GM12864 (cell line): ENCODE results near the gene ZFPM1.

Experiments
- DNase-seq: peaks from one replicate; pipeline ENCODE4 v3.0.0-alpha.2; 2011; ENCODE audit warnings: low read depth
- H3K4me3 ChIP-seq: 2 replicates; pipeline ENCODE4 v1.5.1; 2011; ENCODE audit warnings: mild to moderate bottlenecking, low read depth, low read length, control low read depth
- TF ChIP-seq, protein P1 (sequence below): IDR thresholded peaks from 2 replicates; pipeline ENCODE4 v1.5.1; 2011; ENCODE audit warnings: low read depth, mild to moderate bottlenecking, moderate library complexity, low read length, control low read depth, inconsistent platforms; ENCODE audit errors: missing control alignments

Gene ZFPM1

DNA sequence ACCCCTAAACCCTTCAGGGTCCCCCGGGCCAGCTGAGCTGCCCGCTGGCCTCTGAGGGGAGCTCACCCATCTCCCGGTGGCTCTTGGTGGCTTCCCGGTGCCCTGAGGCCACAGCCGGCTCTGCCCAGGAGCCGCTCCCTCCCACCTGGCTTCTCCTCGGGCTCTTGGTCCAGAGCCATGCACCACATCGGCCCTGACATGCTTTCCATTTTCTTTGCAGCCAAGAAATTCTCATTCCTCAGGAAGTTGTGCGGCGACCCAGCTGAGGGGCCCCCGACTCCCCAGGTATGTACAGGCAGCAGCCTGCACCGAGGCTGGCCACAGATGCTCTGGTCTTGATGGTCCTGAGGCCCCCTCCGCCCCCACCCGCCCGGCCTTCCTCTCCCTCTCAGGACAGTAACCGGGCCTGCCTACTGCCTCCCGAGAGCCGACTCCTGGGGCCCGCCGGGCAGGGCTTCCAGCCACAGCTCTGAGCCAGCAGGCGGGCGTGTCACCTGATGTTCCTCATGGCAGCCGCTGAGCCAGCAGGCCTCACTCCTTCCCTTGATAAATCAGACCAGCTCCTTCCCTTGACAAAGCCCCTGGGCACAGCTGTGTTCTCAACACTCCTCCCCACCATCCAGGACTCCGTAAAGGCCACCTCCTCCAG lies 28.4 kb upstream of the ZFPM1 start:
- no peak overlapping the region for H3K4me3 ChIP-seq
- TF ChIP-seq, protein P1, sequence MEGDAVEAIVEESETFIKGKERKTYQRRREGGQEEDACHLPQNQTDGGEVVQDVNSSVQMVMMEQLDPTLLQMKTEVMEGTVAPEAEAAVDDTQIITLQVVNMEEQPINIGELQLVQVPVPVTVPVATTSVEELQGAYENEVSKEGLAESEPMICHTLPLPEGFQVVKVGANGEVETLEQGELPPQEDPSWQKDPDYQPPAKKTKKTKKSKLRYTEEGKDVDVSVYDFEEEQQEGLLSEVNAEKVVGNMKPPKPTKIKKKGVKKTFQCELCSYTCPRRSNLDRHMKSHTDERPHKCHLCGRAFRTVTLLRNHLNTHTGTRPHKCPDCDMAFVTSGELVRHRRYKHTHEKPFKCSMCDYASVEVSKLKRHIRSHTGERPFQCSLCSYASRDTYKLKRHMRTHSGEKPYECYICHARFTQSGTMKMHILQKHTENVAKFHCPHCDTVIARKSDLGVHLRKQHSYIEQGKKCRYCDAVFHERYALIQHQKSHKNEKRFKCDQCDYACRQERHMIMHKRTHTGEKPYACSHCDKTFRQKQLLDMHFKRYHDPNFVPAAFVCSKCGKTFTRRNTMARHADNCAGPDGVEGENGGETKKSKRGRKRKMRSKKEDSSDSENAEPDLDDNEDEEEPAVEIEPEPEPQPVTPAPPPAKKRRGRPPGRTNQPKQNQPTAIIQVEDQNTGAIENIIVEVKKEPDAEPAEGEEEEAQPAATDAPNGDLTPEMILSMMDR, result no peak
- DNase-seq, result no peak

DNA sequence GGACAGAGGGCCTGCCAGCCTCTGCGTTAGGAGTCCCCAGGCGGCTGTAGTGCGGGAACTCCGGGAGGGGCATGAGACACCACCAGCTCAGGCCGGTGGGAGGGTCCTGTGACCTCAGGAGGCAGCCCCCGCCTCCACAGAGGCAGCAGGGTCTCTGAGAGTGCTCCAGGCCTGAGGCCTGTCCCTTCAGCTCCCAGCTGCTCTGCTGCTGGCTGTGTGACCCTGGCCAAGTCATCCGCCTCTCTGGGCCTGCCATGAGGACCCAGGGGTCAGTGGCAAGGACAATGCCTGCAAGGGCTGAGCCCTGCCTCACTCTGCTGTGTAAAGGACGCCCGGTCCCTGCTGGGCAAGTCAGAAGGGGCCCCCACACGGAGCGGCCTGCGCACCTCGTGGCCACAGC lies 27.1 kb upstream of the ZFPM1 start:
- DNase-seq, result no peak
- TF ChIP-seq, protein P1, result no peak
- no peak overlapping the region for H3K4me3 ChIP-seq

DNA sequence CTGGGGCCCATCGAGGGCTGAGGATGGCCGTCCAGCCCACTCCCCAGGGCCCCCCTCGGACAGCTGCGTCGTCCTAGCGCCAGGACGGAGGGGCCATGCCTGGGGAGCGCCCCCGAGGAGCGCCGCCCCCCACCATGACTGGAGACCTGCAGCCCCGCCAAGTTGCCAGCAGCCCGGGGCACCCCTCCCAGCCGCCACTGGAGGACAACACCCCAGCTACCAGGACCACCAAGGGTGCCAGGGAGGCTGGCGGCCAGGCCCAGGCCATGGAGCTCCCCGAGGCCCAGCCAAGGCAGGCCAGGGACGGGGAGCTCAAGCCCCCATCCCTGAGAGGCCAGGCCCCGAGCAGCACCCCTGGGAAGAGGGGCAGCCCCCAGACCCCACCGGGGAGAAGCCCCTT lies 25.7 kb upstream of the ZFPM1 start:
- DNase-seq, result no peak
- TF ChIP-seq, protein P1, result no peak
- H3K4me3 ChIP-seq, result no peak overlapping the region

DNA sequence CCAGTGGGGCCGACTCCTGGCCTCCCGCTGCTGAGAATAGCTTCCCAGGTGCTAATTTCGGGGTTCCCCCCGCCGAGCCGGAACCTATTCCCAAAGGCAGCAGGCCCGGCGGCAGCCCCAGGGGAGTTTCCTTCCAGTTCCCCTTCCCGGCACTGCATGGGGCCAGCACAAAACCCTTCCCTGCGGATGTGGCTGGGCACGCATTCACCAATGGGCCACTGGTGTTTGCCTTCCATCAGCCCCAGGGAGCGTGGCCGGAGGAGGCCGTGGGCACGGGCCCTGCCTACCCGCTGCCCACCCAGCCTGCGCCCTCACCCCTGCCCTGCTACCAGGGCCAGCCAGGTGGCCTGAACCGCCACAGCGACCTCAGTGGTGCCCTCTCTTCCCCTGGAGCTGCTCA lies 24.9 kb upstream of the ZFPM1 start:
- TF ChIP-seq, protein P1, result no peak
- H3K4me3 ChIP-seq, result no peak overlapping the region
- DNase-seq, result no peak

DNA sequence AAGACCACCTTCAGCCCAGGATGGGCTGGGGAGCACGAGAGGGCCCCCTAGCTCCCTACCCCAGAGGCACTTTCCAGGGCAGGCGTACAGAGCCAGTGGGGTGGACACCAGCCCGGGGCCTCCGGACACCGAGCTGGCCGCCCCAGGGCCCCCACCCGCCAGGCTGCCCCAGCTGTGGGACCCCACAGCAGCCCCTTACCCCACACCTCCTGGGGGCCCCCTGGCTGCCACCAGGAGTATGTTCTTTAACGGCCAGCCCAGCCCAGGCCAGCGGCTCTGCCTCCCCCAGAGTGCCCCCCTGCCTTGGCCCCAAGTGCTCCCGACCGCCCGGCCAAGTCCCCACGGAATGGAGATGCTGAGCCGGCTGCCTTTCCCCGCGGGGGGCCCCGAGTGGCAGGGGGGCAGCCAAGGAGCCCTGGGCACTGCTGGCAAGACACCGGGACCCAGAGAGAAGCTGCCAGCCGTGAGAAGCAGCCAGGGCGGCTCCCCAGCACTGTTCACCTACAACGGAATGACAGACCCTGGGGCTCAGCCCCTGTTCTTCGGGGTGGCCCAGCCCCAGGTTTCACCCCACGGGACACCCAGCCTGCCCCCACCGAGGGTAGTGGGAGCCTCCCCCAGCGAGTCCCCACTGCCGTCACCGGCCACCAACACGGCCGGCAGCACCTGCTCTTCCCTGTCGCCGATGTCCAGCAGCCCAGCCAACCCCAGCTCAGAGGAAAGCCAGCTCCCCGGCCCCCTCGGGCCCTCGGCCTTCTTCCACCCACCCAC lies 24.3 kb upstream of the ZFPM1 start:
- H3K4me3 ChIP-seq, result no peak overlapping the region
- TF ChIP-seq, protein P1, result no peak
- DNase-seq, result no peak

DNA sequence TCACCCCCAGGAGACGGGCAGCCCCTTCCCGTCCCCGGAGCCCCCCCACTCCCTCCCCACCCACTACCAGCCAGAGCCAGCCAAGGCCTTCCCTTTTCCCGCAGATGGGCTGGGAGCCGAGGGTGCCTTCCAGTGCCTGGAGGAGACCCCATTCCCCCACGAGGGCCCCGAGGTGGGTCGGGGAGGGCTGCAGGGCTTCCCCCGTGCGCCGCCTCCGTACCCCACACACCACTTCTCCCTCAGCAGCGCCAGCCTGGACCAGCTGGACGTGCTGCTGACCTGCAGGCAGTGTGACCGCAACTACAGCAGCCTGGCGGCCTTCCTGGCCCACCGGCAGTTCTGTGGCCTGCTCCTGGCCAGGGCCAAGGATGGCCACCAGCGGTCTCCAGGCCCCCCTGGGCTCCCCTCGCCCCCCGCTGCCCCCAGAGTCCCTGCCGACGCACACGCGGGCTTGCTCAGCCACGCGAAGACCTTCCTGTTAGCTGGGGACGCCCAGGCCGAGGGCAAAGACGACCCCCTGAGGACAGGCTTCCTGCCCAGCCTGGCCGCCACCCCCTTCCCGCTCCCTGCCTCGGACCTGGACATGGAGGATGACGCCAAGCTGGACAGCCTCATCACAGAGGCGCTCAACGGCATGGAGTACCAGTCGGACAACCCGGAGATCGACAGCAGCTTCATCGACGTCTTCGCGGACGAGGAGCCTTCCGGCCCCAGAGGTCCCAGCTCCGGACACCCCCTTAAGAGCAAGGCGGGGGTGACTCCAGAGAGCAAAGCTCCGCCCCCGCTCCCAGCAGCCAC lies 23.5 kb upstream of the ZFPM1 start:
- no peak overlapping the region for H3K4me3 ChIP-seq
- TF ChIP-seq, protein P1, result no peak
- DNase-seq, result no peak
